ENCODE measurements around the gene PLD5.

The PLD5 gene

GRCh38 chr1:242524571-242525359 lies at the start of gene PLD5:
PLD5 (minus strand) TSS chr1:242524697.
- H3K36me3 ChIP-seq (ENCODE audit: control insufficient read depth in 2 of 2, insufficient read depth in 2 of 2, low read length in 2 of 2), result no peaks in the 10 kb centered on the region
- H3K4me1 ChIP-seq (ENCODE audit: control insufficient read depth in 2 of 2, insufficient read depth in 2 of 2, low read length in 2 of 2), result no peaks in the 10 kb centered on the region
- no peaks in the 10 kb centered on the region for H3K9me3 ChIP-seq (ENCODE audit: control insufficient read depth in 2 of 2, low read length in 2 of 2)
- no peak within 1 kb of the TSS for H3K9ac ChIP-seq (ENCODE audit: low read depth in 1 of 2, low read length in 2 of 2)
- no peak within 1 kb of the TSS for H3K27ac ChIP-seq (ENCODE audit: low read depth in 2 of 2, low read length in 2 of 2)
- H3K27me3 ChIP-seq (ENCODE audit: control insufficient read depth in 2 of 2, insufficient read depth in 2 of 2, low read length in 2 of 2), result peaks cover 4 to 11% of the 10 kb centered on the region in 2 donors
- H3K4me3 ChIP-seq (ENCODE audit: low read length in 2 of 2), result no peak within 1 kb of the TSS

GRCh38 chr1:242569867-242570266 lies 45.4 kb upstream of the PLD5 start:
- no peaks in the 10 kb centered on the region for H3K4me1 ChIP-seq (ENCODE audit: control insufficient read depth in 2 of 2, insufficient read depth in 2 of 2, low read length in 2 of 2)
- H3K27me3 ChIP-seq (ENCODE audit: control insufficient read depth in 2 of 2, insufficient read depth in 2 of 2, low read length in 2 of 2), result no peaks in the 10 kb centered on the region
- no peak overlapping the region for H3K9ac ChIP-seq (ENCODE audit: low read depth in 1 of 2, low read length in 2 of 2)
- no peak overlapping the region for H3K27ac ChIP-seq (ENCODE audit: low read depth in 2 of 2, low read length in 2 of 2)
- no peaks in the 10 kb centered on the region for H3K36me3 ChIP-seq (ENCODE audit: control insufficient read depth in 2 of 2, insufficient read depth in 2 of 2, low read length in 2 of 2)
- no peaks in the 10 kb centered on the region for H3K9me3 ChIP-seq (ENCODE audit: control insufficient read depth in 2 of 2, low read length in 2 of 2)
- no peak overlapping the region for H3K4me3 ChIP-seq (ENCODE audit: low read length in 2 of 2)

GRCh38 chr1:242568666-242569065 lies 44.2 kb upstream of the PLD5 start:
- no peaks in the 10 kb centered on the region for H3K9me3 ChIP-seq (ENCODE audit: control insufficient read depth in 2 of 2, low read length in 2 of 2)
- H3K27me3 ChIP-seq (ENCODE audit: control insufficient read depth in 2 of 2, insufficient read depth in 2 of 2, low read length in 2 of 2), result no peaks in the 10 kb centered on the region
- no peak overlapping the region for H3K27ac ChIP-seq (ENCODE audit: low read depth in 2 of 2, low read length in 2 of 2)
- no peak overlapping the region for H3K9ac ChIP-seq (ENCODE audit: low read depth in 1 of 2, low read length in 2 of 2)
- H3K36me3 ChIP-seq (ENCODE audit: control insufficient read depth in 2 of 2, insufficient read depth in 2 of 2, low read length in 2 of 2), result no peaks in the 10 kb centered on the region
- H3K4me3 ChIP-seq (ENCODE audit: low read length in 2 of 2), result no peak overlapping the region
- H3K4me1 ChIP-seq (ENCODE audit: control insufficient read depth in 2 of 2, insufficient read depth in 2 of 2, low read length in 2 of 2), result no peaks in the 10 kb centered on the region

- Histone ChIP-seq H3K27me3 (ENCODE audit: control insufficient read depth in 2 of 2, insufficient read depth in 2 of 2, low read length in 2 of 2) (no peaks in the 10 kb centered on the region), H3K9ac (ENCODE audit: low read depth in 1 of 2, low read length in 2 of 2) (no peak overlapping the region), H3K36me3 (ENCODE audit: control insufficient read depth in 2 of 2, insufficient read depth in 2 of 2, low read length in 2 of 2) (no peaks in the 10 kb centered on the region), H3K9me3 (ENCODE audit: control insufficient read depth in 2 of 2, low read length in 2 of 2) (no peaks in the 10 kb centered on the region), H3K27ac (ENCODE audit: low read depth in 2 of 2, low read length in 2 of 2) (no peak overlapping the region), H3K4me3 (ENCODE audit: low read length in 2 of 2) (no peak overlapping the region), H3K4me1 (ENCODE audit: control insufficient read depth in 2 of 2, insufficient read depth in 2 of 2, low read length in 2 of 2) (no peaks in the 10 kb centered on the region)
Observed at GRCh38 chr1:242567596-242567995, 43.1 kb upstream of the PLD5 start.

- Histone ChIP-seq H3K36me3 (ENCODE audit: control insufficient read depth in 2 of 2, insufficient read depth in 2 of 2, low read length in 2 of 2) (no peaks in the 10 kb centered on the region), H3K4me3 (ENCODE audit: low read length in 2 of 2) (no peak overlapping the region), H3K9me3 (ENCODE audit: control insufficient read depth in 2 of 2, low read length in 2 of 2) (peaks cover 0 to 2% of the 10 kb centered on the region in 2 donors), H3K27me3 (ENCODE audit: control insufficient read depth in 2 of 2, insufficient read depth in 2 of 2, low read length in 2 of 2) (no peaks in the 10 kb centered on the region), H3K4me1 (ENCODE audit: control insufficient read depth in 2 of 2, insufficient read depth in 2 of 2, low read length in 2 of 2) (no peaks in the 10 kb centered on the region), H3K9ac (ENCODE audit: low read depth in 1 of 2, low read length in 2 of 2) (no peak overlapping the region), H3K27ac (ENCODE audit: low read depth in 2 of 2, low read length in 2 of 2) (no peak overlapping the region)
Observed at GRCh38 chr1:242556759-242557158, 32.3 kb upstream of the PLD5 start.

- Histone ChIP-seq H3K27ac (ENCODE audit: low read depth in 2 of 2, low read length in 2 of 2) (no peak overlapping the region), H3K4me1 (ENCODE audit: control insufficient read depth in 2 of 2, insufficient read depth in 2 of 2, low read length in 2 of 2) (no peaks in the 10 kb centered on the region), H3K36me3 (ENCODE audit: control insufficient read depth in 2 of 2, insufficient read depth in 2 of 2, low read length in 2 of 2) (no peaks in the 10 kb centered on the region), H3K9me3 (ENCODE audit: control insufficient read depth in 2 of 2, low read length in 2 of 2) (peaks cover 0 to 2% of the 10 kb centered on the region in 2 donors), H3K4me3 (ENCODE audit: low read length in 2 of 2) (no peak overlapping the region), H3K27me3 (ENCODE audit: control insufficient read depth in 2 of 2, insufficient read depth in 2 of 2, low read length in 2 of 2) (no peaks in the 10 kb centered on the region), H3K9ac (ENCODE audit: low read depth in 1 of 2, low read length in 2 of 2) (no peak overlapping the region)
Observed at GRCh38 chr1:242556276-242556675, 31.8 kb upstream of the PLD5 start.

GRCh38 chr1:242554577-242554976 lies 30.1 kb upstream of the PLD5 start:
- Histone ChIP-seq H3K4me3 (ENCODE audit: low read length in 2 of 2) (no peak overlapping the region), H3K9ac (ENCODE audit: low read depth in 1 of 2, low read length in 2 of 2) (no peak overlapping the region), H3K27ac (ENCODE audit: low read depth in 2 of 2, low read length in 2 of 2) (no peak overlapping the region), H3K27me3 (ENCODE audit: control insufficient read depth in 2 of 2, insufficient read depth in 2 of 2, low read length in 2 of 2) (no peaks in the 10 kb centered on the region), H3K9me3 (ENCODE audit: control insufficient read depth in 2 of 2, low read length in 2 of 2) (peaks cover 0 to 2% of the 10 kb centered on the region in 2 donors), H3K36me3 (ENCODE audit: control insufficient read depth in 2 of 2, insufficient read depth in 2 of 2, low read length in 2 of 2) (no peaks in the 10 kb centered on the region), H3K4me1 (ENCODE audit: control insufficient read depth in 2 of 2, insufficient read depth in 2 of 2, low read length in 2 of 2) (no peaks in the 10 kb centered on the region)

- no peak overlapping the region for H3K27ac ChIP-seq (ENCODE audit: low read depth in 2 of 2, low read length in 2 of 2)
- H3K9me3 ChIP-seq (ENCODE audit: control insufficient read depth in 2 of 2, low read length in 2 of 2), result no peaks in the 10 kb centered on the region
- no peak overlapping the region for H3K9ac ChIP-seq (ENCODE audit: low read depth in 1 of 2, low read length in 2 of 2)
- no peaks in the 10 kb centered on the region for H3K36me3 ChIP-seq (ENCODE audit: control insufficient read depth in 2 of 2, insufficient read depth in 2 of 2, low read length in 2 of 2)
- no peak overlapping the region for H3K4me3 ChIP-seq (ENCODE audit: low read length in 2 of 2)
- no peaks in the 10 kb centered on the region for H3K4me1 ChIP-seq (ENCODE audit: control insufficient read depth in 2 of 2, insufficient read depth in 2 of 2, low read length in 2 of 2)
- H3K27me3 ChIP-seq (ENCODE audit: control insufficient read depth in 2 of 2, insufficient read depth in 2 of 2, low read length in 2 of 2), result no peaks in the 10 kb centered on the region
Observed at GRCh38 chr1:242546849-242547729, 22.6 kb upstream of the PLD5 start.

- H3K9ac ChIP-seq (ENCODE audit: low read depth in 1 of 2, low read length in 2 of 2), result no peak overlapping the region
- H3K27ac ChIP-seq (ENCODE audit: low read depth in 2 of 2, low read length in 2 of 2), result no peak overlapping the region
- no peaks in the 10 kb centered on the region for H3K36me3 ChIP-seq (ENCODE audit: control insufficient read depth in 2 of 2, insufficient read depth in 2 of 2, low read length in 2 of 2)
- H3K4me3 ChIP-seq (ENCODE audit: low read length in 2 of 2), result no peak overlapping the region
- H3K27me3 ChIP-seq (ENCODE audit: control insufficient read depth in 2 of 2, insufficient read depth in 2 of 2, low read length in 2 of 2), result no peaks in the 10 kb centered on the region
- no peaks in the 10 kb centered on the region for H3K9me3 ChIP-seq (ENCODE audit: control insufficient read depth in 2 of 2, low read length in 2 of 2)
- no peaks in the 10 kb centered on the region for H3K4me1 ChIP-seq (ENCODE audit: control insufficient read depth in 2 of 2, insufficient read depth in 2 of 2, low read length in 2 of 2)
Observed at GRCh38 chr1:242546441-242546840, 21.9 kb upstream of the PLD5 start.

- Histone ChIP-seq H3K4me1 (ENCODE audit: control insufficient read depth in 2 of 2, insufficient read depth in 2 of 2, low read length in 2 of 2) (no peaks in the 10 kb centered on the region), H3K9me3 (ENCODE audit: control insufficient read depth in 2 of 2, low read length in 2 of 2) (no peaks in the 10 kb centered on the region), H3K36me3 (ENCODE audit: control insufficient read depth in 2 of 2, insufficient read depth in 2 of 2, low read length in 2 of 2) (no peaks in the 10 kb centered on the region), H3K4me3 (ENCODE audit: low read length in 2 of 2) (no peak overlapping the region), H3K27ac (ENCODE audit: low read depth in 2 of 2, low read length in 2 of 2) (no peak overlapping the region), H3K9ac (ENCODE audit: low read depth in 1 of 2, low read length in 2 of 2) (no peak overlapping the region), H3K27me3 (ENCODE audit: control insufficient read depth in 2 of 2, insufficient read depth in 2 of 2, low read length in 2 of 2) (no peaks in the 10 kb centered on the region)
Observed at GRCh38 chr1:242544071-242544470, 19.6 kb upstream of the PLD5 start.

Measured in mucosa of rectum (tissue), 2 donors.